Mucosa of stomach (tissue), 1 donor: ENCODE data around the gene RETREG3.
A peak's percentile ranks its signal among the peaks of the same experiment; 100 is the strongest.
"Not testable (repeated sequence)": the region's sequence is repeated elsewhere in the genome, so short reads cannot be mapped to it uniquely, and the experiment has no call there.

Experiments used
- H3K27me3 ChIP-seq: one replicate; pipeline ENCODE4 v1.7.0; 2013; ENCODE audit warnings: mild to moderate bottlenecking, low read length; ENCODE audit not compliant: control insufficient read depth, insufficient read depth
- H3K36me3 ChIP-seq: one replicate; pipeline ENCODE4 v1.7.0; 2013; ENCODE audit warnings: low read length; ENCODE audit not compliant: control insufficient read depth, insufficient read depth
- H3K4me1 ChIP-seq: one replicate; pipeline ENCODE4 v1.7.0; 2013; ENCODE audit warnings: mild to moderate bottlenecking, low read length; ENCODE audit not compliant: control insufficient read depth, insufficient read depth
- H3K4me3 ChIP-seq: one replicate; pipeline ENCODE4 v1.7.0; 2013; ENCODE audit warnings: low read length
- H3K9ac ChIP-seq: one replicate; pipeline ENCODE4 v1.7.0; 2013; ENCODE audit warnings: mild to moderate bottlenecking, low read length, moderate library complexity
- H3K9me3 ChIP-seq: one replicate; pipeline ENCODE4 v1.7.0; 2013; ENCODE audit warnings: mild to moderate bottlenecking, low read length, moderate library complexity; ENCODE audit not compliant: control insufficient read depth
- donor health status: Pancreatic carcinoma.

Gene RETREG3

DNA sequence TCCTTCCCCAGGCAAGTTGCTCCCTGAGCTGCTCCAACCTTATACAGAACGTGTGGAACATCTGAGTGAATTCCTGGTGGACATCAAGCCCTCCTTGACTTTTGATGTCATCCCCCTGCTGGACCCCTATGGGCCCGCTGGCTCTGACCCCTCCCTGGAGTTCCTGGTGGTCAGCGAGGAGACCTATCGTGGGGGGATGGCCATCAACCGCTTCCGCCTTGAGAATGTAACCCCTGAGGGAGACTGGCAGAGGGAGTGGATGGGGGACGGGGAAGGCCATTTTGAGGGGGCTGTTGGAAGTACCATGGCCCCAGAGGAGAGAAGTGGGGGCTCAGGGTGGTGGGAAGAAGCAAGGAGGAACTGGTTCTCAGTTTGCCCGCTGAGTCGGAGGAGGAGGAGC is 45.2 kb downstream of the RETREG3 start:
- no peaks in the 10 kb centered on the region for H3K9me3 ChIP-seq
- H3K9ac ChIP-seq: peak overlapping the region; percentile 84
- H3K36me3 ChIP-seq: peaks cover 17% of the 10 kb centered on the region
- no peaks in the 10 kb centered on the region for H3K27me3 ChIP-seq
- H3K4me1 ChIP-seq: peaks cover 54% of the 10 kb centered on the region
- H3K4me3 ChIP-seq: no peak overlapping the region

DNA sequence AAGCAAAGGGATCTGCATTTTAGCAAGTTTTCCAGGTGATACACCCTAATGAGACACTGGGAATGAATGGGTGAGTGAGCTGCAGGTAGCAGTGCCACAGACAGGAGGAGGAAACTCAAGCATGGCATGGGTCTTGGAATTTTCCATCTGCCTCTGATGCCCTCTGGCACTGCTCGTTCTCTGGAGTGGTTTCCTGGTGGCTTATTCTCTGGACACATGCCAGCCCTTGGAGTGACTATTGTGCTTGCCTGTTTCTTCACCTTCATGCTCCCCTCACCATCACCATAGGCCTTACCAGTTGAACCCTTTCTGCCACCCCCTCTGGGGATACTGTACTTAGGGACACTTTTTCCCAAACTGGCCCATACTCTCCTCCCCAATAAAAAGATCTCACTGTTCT is 45.6 kb downstream of the RETREG3 start:
- no peak overlapping the region for H3K4me3 ChIP-seq
- peaks cover 54% of the 10 kb centered on the region for H3K4me1 ChIP-seq
- H3K27me3 ChIP-seq: no peaks in the 10 kb centered on the region
- H3K36me3 ChIP-seq: peaks cover 13% of the 10 kb centered on the region
- peak overlapping the region; percentile 84 for H3K9ac ChIP-seq
- H3K9me3 ChIP-seq: no peaks in the 10 kb centered on the region

DNA sequence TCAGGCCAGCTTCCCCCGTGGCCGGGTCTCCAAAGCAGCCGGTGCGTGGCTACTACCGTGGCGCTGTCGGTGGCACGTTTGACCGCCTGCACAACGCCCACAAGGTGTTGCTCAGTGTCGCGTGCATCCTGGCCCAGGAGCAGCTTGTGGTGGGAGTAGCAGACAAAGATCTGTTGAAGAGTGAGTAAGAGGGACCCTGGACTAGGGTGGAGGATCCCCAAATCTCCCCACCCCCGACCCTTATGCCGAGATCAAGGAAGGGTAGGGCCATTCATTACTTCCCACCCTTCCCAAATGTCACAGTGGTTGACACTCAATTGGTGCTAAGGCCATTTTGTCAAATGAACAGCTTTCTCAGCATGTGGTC is 46.0 kb downstream of the RETREG3 start:
- peaks cover 9% of the 10 kb centered on the region for H3K36me3 ChIP-seq
- peak overlapping the region; percentile 53 for H3K4me3 ChIP-seq
- no peaks in the 10 kb centered on the region for H3K9me3 ChIP-seq
- peaks cover 52% of the 10 kb centered on the region for H3K4me1 ChIP-seq
- peak overlapping the region; percentile 84 for H3K9ac ChIP-seq
- H3K27me3 ChIP-seq: no peaks in the 10 kb centered on the region

DNA sequence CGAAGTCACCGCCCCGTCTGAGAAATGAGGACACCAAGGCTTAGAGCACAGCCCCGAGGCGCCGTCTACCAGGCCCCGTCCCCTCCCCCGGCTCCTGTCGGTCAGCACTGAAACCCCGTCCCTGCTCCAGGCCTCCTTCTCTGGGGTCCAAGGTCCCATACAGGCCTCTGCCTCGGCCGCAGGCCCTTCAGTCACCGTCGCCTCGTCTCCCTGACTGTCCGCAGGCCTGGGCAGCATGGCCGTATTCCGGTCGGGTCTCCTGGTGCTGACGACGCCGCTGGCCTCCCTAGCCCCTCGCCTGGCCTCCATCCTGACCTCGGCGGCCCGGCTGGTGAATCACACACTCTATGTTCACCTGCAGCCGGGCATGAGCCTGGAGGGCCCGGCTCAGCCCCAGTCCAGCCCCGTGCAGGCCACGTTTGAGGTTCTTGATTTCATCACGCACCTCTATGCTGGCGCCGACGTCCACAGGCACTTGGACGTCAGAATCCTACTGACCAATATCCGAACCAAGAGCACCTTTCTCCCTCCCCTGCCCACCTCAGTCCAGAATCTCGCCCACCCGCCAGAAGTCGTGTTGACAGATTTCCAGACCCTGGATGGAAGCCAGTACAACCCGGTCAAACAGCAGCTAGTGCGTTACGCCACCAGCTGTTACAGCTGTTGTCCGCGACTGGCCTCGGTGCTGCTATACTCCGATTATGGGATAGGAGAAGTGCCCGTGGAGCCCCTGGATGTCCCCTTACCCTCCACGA is 46.6 kb downstream of the RETREG3 start:
- no peaks in the 10 kb centered on the region for H3K27me3 ChIP-seq
- H3K9me3 ChIP-seq: no peaks in the 10 kb centered on the region
- peak overlapping the region; percentile 84 for H3K9ac ChIP-seq
- H3K4me1 ChIP-seq: peaks cover 47% of the 10 kb centered on the region
- H3K36me3 ChIP-seq: peaks cover 9% of the 10 kb centered on the region
- H3K4me3 ChIP-seq: peak overlapping the region; percentile 53

DNA sequence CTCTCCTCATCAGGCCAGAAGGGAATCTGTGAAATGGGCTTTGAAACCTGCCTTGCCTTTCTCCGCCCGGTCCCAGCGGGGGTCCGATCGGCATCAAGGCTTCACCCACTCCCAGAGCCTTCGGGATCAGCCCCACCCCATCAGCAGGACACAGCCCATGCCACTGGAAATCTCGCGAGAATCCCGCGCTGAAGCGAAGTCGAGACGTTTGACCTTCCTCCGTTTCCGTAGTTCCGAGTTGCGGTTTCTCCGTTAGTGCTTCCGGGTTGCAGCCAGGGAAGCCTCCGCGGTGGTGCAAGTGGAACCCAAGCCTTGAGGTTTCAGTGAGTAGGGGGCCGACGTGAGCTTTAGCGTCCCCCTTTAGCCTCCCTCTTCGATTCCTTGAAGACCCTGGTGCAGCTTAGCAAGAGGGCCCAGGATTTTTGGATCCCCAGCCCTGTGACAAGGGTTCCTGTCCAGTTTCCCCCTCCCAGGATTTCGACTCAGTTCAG is 47.2 kb downstream of the RETREG3 start, which contains the start of gene COASY:
Gene COASY, plus strand, starts transcription at position 252 of the 491 bp plus-strand sequence. CDS start 475 bp downstream, outside the sequence.
- Histone ChIP-seq H3K4me1 (peaks cover 45% of the 10 kb centered on the region), H3K9me3 (no peaks in the 10 kb centered on the region), H3K36me3 (peaks cover 9% of the 10 kb centered on the region), H3K4me3 (peak within 1 kb of the TSS; percentile 53), H3K9ac (peak within 1 kb of the TSS; percentile 84), H3K27me3 (no peaks in the 10 kb centered on the region)

DNA sequence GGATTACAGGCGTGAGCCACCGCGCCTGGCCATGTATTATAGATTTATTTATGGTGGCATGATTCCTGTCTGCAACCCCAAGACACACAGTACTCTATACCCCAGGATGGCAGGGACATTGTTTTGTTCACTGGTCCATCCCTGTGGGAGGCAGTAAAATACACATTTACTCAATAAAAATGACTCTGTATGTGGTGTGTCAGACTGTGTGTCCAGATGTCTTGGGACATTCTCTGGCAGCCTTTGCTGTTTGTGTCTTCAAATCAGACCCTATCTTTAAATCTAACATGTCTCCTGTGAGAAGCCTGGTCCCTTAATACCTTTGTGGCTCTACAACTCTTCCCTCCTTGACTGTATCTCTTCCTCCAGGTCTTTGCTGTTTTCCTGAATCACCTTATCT is 48.9 kb downstream of the RETREG3 start:
- Histone ChIP-seq H3K4me3 (no peak overlapping the region), H3K9ac (peak overlapping the region; percentile 15), H3K9me3 (no peaks in the 10 kb centered on the region), H3K4me1 (peaks cover 42% of the 10 kb centered on the region), H3K27me3 (no peaks in the 10 kb centered on the region), H3K36me3 (peaks cover 9% of the 10 kb centered on the region)

DNA sequence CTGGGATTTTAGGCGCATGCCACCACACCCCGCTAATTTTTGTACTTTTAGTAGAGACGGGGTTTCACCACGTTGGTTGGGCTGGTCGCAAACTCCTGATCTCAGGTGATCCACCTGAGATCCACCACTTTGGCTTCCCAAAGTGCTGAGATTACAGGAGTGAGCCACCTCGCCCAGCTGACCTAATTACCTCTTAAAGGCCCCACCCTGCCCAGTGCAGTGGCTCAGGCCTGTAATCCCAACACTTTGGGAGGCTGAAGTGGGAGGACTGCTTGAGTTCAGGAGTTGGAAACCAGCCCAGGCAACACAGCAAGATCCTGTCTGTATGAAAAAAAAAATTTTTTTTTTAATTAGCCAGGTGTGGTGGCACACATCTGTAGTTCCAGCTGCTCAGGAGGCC is 50.1 kb downstream of the RETREG3 start:
- H3K36me3 ChIP-seq: no peaks in the 10 kb centered on the region
- peaks cover 41% of the 10 kb centered on the region for H3K4me1 ChIP-seq
- H3K9me3 ChIP-seq: no peaks in the 10 kb centered on the region
- no peak overlapping the region for H3K9ac ChIP-seq
- no peak overlapping the region for H3K4me3 ChIP-seq
- no peaks in the 10 kb centered on the region for H3K27me3 ChIP-seq

DNA sequence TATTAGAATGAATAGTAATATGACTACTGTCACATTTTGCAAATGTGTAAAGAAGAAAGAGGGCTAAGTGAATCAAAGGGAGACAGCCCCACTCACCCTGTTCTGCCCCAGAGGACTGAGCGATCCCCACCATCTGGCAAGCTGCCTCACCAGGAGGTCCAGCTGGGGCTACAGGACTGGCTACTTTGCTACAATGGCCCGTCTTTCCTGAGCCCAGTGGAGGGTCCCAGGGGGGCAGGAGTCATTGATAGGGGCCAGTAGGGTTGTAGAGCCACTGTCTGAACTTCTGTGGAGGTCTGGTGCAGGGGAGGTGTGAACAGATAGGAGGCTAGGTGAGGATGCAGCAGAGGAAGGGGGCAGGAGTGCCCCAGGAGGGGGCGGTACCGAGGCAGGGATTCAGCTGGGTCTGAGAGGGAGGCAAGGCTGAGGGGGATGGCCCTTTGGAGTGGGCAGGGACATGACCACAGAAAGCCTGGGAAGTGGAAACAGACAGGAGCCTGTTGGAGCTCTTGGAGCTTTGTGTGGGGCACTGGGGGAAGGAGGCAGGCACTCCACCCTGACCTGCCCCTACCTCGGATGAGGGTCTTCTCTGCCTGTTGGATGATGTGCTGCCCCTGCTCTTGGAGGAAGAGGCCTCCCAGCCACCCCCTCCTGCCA is 53.1 kb downstream of the RETREG3 start:
- H3K36me3 ChIP-seq, H3K9ac ChIP-seq, H3K27me3 ChIP-seq, H3K9me3 ChIP-seq, H3K4me3 ChIP-seq: not testable (repeated sequence)
- H3K4me1 ChIP-seq: peaks cover 30% of the 10 kb centered on the region

DNA sequence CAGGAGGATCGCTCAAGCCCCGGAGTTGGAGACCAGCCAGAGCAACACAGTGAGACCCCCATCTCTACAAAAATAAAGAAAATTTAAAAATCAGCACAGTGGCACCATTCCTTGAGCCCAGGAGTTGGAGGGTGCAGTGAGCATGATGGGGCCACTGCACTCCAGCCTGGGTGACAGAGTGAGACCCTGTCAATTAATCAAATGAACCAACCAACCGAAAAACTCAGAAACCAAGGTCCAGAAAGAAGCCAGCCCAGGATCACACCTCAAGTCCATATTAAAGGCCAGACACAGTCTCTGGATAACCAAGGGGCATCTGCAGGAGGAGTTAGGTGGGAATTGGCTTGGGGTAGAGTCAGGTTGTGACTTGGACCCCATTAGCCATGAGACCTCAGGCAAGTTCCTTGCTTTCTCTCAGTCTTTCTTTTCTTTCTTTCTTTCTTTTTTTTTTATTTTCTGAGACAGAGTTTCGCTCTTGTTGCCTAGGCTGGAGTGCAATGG is 54.0 kb downstream of the RETREG3 start:
- H3K36me3 ChIP-seq: no peaks in the 10 kb centered on the region
- H3K9ac ChIP-seq: peak overlapping the region; percentile 95
- no peaks in the 10 kb centered on the region for H3K27me3 ChIP-seq
- no peaks in the 10 kb centered on the region for H3K9me3 ChIP-seq
- peaks cover 30% of the 10 kb centered on the region for H3K4me1 ChIP-seq
- H3K4me3 ChIP-seq: peak overlapping the region; percentile 66

DNA sequence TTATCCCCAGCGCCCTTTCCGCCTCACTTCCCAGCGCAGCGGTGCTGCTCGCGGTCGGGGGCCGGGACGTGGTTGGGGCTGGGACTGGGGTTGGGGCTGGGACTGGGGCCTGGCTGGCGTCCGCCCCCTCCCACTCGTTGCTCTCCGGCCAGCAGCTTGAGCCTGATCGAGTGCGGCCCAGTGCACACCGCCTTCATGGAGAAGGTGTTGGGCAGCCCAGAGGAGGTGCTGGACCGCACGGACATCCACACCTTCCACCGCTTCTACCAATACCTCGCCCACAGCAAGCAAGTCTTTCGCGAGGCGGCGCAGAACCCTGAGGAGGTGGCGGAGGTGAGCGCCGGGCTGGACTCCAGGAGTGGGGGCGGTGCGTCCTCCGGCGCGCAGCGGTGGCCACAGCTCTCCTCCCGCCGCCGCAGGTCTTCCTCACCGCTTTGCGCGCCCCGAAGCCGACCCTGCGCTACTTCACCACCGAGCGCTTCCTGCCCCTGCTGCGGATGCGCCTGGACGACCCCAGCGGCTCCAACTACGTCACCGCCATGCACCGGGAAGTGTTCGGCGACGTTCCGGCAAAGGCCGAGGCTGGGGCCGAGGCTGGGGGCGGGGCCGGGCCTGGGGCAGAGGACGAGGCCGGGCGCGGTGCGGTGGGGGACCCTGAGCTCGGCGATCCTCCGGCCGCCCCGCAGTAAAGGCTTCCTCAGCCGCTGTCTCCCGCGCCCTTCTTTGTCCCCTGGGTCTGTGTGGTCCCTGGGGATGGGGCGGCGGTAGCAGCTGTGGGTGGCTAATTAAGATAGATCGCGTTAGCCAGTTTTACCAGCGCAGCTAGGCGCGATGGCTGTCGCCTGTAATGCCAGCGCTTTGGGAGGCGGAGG is 54.7 kb downstream of the RETREG3 start:
- Histone ChIP-seq H3K9ac (peak overlapping the region; percentile 95), H3K4me3 (peak overlapping the region; percentile 66), H3K36me3 (no peaks in the 10 kb centered on the region), H3K4me1 (peaks cover 26% of the 10 kb centered on the region), H3K27me3 (no peaks in the 10 kb centered on the region), H3K9me3 (no peaks in the 10 kb centered on the region)

DNA sequence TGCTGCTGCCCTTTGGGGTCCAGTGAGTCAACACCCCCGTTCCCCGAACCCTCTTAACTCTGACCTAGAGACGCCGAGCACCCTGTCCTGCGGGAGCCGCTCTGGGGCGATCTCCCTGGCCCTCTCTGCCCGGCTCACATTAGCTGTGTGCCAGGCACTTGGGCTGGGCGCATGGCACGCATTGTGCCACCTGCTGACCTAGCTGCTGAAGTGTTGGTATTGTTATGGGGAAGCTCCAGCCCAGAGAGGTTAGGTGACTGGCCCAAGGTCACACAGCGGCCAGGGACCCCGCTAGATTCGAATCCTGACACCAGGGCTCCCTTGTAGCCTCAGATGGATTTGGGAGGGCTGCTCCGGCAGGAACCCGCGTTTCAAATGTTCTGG is 55.3 kb downstream of the RETREG3 start:
- Histone ChIP-seq H3K4me3 (peak overlapping the region; percentile 66), H3K36me3 (no peaks in the 10 kb centered on the region), H3K9me3 (no peaks in the 10 kb centered on the region), H3K27me3 (no peaks in the 10 kb centered on the region), H3K4me1 (peaks cover 24% of the 10 kb centered on the region), H3K9ac (peak overlapping the region; percentile 95)
